HepG2 (cell line): Measurements from ENCODE around the gene MYO16. TPM values are rescaled to one million over a fixed set of nuclear protein-coding genes. Genes with fewer than 3 reads are reported as not detected.

Experiments used
- ATAC-seq: fragments of 200-7000 bp; cut with Tn5 transposase; 3 replicates; pipeline ENCODE4 v1.9.1; 2020; ENCODE audit warnings: mild to moderate bottlenecking, moderate library complexity
- BruUV-seq: library from RNA; stranded (reverse); fragments of 400-500 nt; replicated peaks from 2 replicates; lab custom pipeline; 2021; lab: Mats Ljungman, UMichigan
- CTCF ChIA-PET: fragments of 300-600 bp; formaldehyde crosslinking; extraction: SDS; loops from one replicate; lab custom pipeline; 2021; ENCODE audit warnings: low total read pairs, inconsistent platforms, low intra/inter-chr PET ratio; lab: Yijun Ruan, JAX
- POLR2A ChIA-PET: fragments of 350-600 bp; sonication (Branson Sonifier 250); formaldehyde crosslinking; loops from one replicate; lab custom pipeline; 2020; ENCODE audit warnings: antibody characterized with exemption, inconsistent platforms; lab: Yijun Ruan, JAX
- DNase-seq: peaks from one replicate; pipeline ENCODE4 v3.0.0-alpha.2; 2015; ENCODE audit warnings: low spot score
- FAIRE-seq: peaks from 3 replicates; lab custom pipeline; 2011; peaks lifted over from hg19 to GRCh38; lab: Jason Lieb, UNC
- H2AFZ ChIP-seq: one replicate; pipeline ENCODE4 v1.6.1; 2011; ENCODE audit warnings: low read length, inconsistent platforms
- H3K27ac ChIP-seq: fragments of 300-600 bp; 3 replicates; pipeline ENCODE4 v1.8.0; 2011; ENCODE audit warnings: mixed run types, mild to moderate bottlenecking, mixed read lengths, low read length, inconsistent platforms; ENCODE audit not compliant: insufficient read depth; ENCODE audit errors: extremely low read length
- H3K27me3 ChIP-seq, 2 experiments: fragments of 200-600 bp in 1 of 2; 2 replicates in 1 of 2; 3 replicates in 1 of 2; pipeline versions ENCODE4 v1.6.0 to v1.8.0; 2011; ENCODE audit warnings: low read length in 2 of 2, mild to moderate bottlenecking in 2 of 2, moderate library complexity in 2 of 2, inconsistent platforms in 1 of 2; ENCODE audit not compliant: insufficient read depth in 2 of 2, control insufficient read depth in 1 of 2
- H3K36me3 ChIP-seq, 2 experiments: fragments of 200-600 bp in 1 of 2; replicated peaks in 1 of 2; 2 replicates in 1 of 2; 3 replicates in 1 of 2; pipeline versions ENCODE4 v1.5.1 to v1.8.0; 2011; ENCODE audit warnings: low read length in 2 of 2, inconsistent platforms in 1 of 2; ENCODE audit not compliant: insufficient read depth in 2 of 2, control insufficient read depth in 1 of 2
- H3K4me1 ChIP-seq: 2 replicates; pipeline ENCODE4 v1.5.1; 2012; ENCODE audit warnings: low read length, inconsistent platforms; ENCODE audit not compliant: insufficient read depth
- H3K4me2 ChIP-seq: 2 replicates; pipeline ENCODE4 v1.6.0; 2011; ENCODE audit warnings: low read depth, low read length, inconsistent platforms
- H3K4me3 ChIP-seq, 3 experiments: fragments of 200-600 bp in 1 of 3; sonication (generic), shearing (Covaris generic) in 1 of 3; replicated peaks in 1 of 3; 2 replicates each; pipeline ENCODE4 v1.5.1; 2011 to 2016; ENCODE audit warnings: low read length in 3 of 3, inconsistent platforms in 2 of 3, low read depth in 2 of 3, mild to moderate bottlenecking in 2 of 3, control low read depth in 1 of 3, mixed read lengths in 1 of 3; ENCODE audit not compliant: insufficient read depth in 1 of 3
- H3K79me2 ChIP-seq: one replicate; pipeline ENCODE4 v1.6.1; 2011; ENCODE audit warnings: low read length, inconsistent platforms; ENCODE audit not compliant: insufficient read depth
- H3K9ac ChIP-seq: 2 replicates; pipeline ENCODE4 v1.6.0; 2011; ENCODE audit warnings: mild to moderate bottlenecking, low read depth, low read length, inconsistent platforms; ENCODE audit not compliant: insufficient read depth
- H3K9me3 ChIP-seq: 2 replicates; pipeline ENCODE4 v1.5.1; 2012; ENCODE audit warnings: mild to moderate bottlenecking, low read length
- H4K20me1 ChIP-seq: 2 replicates; pipeline ENCODE4 v1.6.0; 2011; ENCODE audit warnings: inconsistent platforms, mild to moderate bottlenecking, low read length, moderate library complexity; ENCODE audit not compliant: insufficient read depth
- ATF7-NPFF ChIP-seq: sonication (generic); formaldehyde crosslinking; IDR thresholded peaks from 2 replicates; pipeline ENCODE4 v1.8.1; 2023; ENCODE audit warnings: mild to moderate bottlenecking, low read depth, missing genetic modification reagents, moderate library complexity
- EHMT2 ChIP-seq: fragments of 200-600 bp; sonication (generic); IDR thresholded peaks from 2 replicates; pipeline ENCODE4 v1.7.0; 2017; ENCODE audit warnings: antibody characterized with exemption, low read depth, low read length, borderline replicate concordance
- GPN1 ChIP-seq: sonication (generic); formaldehyde crosslinking; IDR thresholded peaks from 2 replicates; pipeline ENCODE4 v1.5.1; 2020; ENCODE audit warnings: missing genetic modification reagents, borderline replicate concordance
- MAFG ChIP-seq: sonication (generic); formaldehyde crosslinking; IDR thresholded peaks from 2 replicates; pipeline ENCODE4 v1.5.1; 2020; ENCODE audit warnings: mild to moderate bottlenecking, missing genetic modification reagents
- MEF2D ChIP-seq: sonication (generic); formaldehyde crosslinking; IDR thresholded peaks from 2 replicates; pipeline ENCODE4 v1.5.1; 2020; ENCODE audit warnings: mild to moderate bottlenecking, missing genetic modification reagents
- ONECUT2 ChIP-seq: sonication (generic); formaldehyde crosslinking; IDR thresholded peaks from 2 replicates; pipeline ENCODE4 v1.4.0; 2020; ENCODE audit warnings: missing genetic modification reagents
- RFXANK ChIP-seq: IDR thresholded peaks from 2 replicates; pipeline ENCODE4 v1.6.1; 2016
- SALL1 ChIP-seq: sonication (generic); formaldehyde crosslinking; IDR thresholded peaks from 2 replicates; pipeline ENCODE4 v1.8.0; 2022; ENCODE audit warnings: mild to moderate bottlenecking, missing genetic modification reagents
- SNAPC2 ChIP-seq: sonication (generic); formaldehyde crosslinking; IDR thresholded peaks from 2 replicates; pipeline ENCODE4 v1.8.1; 2022; ENCODE audit warnings: mild to moderate bottlenecking, missing genetic modification reagents
- STAG1 ChIP-seq: sonication (generic); formaldehyde crosslinking; IDR thresholded peaks from 2 replicates; pipeline ENCODE4 v1.4.0; 2020; ENCODE audit warnings: missing genetic modification reagents
- YEATS4 ChIP-seq: sonication (generic); formaldehyde crosslinking; IDR thresholded peaks from 2 replicates; pipeline ENCODE4 v1.4.0; 2020; ENCODE audit warnings: missing genetic modification reagents, borderline replicate concordance
- ZNF138 ChIP-seq: sonication (generic); formaldehyde crosslinking; IDR thresholded peaks from 2 replicates; pipeline ENCODE4 v1.5.0; 2020; ENCODE audit warnings: mild to moderate bottlenecking, low read depth, missing genetic modification reagents
- ZNF205 ChIP-seq: IDR thresholded peaks from 2 replicates; pipeline ENCODE4 v1.6.1; 2018; ENCODE audit warnings: missing biosample characterization, missing genetic modification reagents
- ZNF317 ChIP-seq: sonication (generic); formaldehyde crosslinking; IDR thresholded peaks from 2 replicates; pipeline ENCODE4 v1.5.0; 2020; ENCODE audit warnings: mild to moderate bottlenecking, missing genetic modification reagents
- ZNF33A ChIP-seq: sonication (generic); formaldehyde crosslinking; IDR thresholded peaks from 2 replicates; pipeline ENCODE4 v1.5.1; 2020; ENCODE audit warnings: missing genetic modification reagents, mild to moderate bottlenecking, moderate library complexity, borderline replicate concordance
- ZNF558 ChIP-seq: sonication (generic); formaldehyde crosslinking; IDR thresholded peaks from 2 replicates; pipeline ENCODE4 v1.9.0; 2022; ENCODE audit warnings: mild to moderate bottlenecking, missing genetic modification reagents, borderline replicate concordance
- ZNF564 ChIP-seq: sonication (generic); formaldehyde crosslinking; IDR thresholded peaks from 2 replicates; pipeline ENCODE4 v1.8.1; 2023; ENCODE audit warnings: mild to moderate bottlenecking, missing genetic modification reagents
- WGBS: methylation state at CpG from one replicate; pipeline ENCODE4 v1.1.6; 2017; ENCODE audit warnings: low lambda C conversion rate; 5-methylcytosine and 5-hydroxymethylcytosine counted together
- in situ Hi-C: cut with HindIII; loops from 2 replicates; pipeline ENCODE4 v1.10.0; 2017; ENCODE audit warnings: low pct_unique_long_range_greater_than_20kb; ENCODE audit not compliant: extremely low pct_ligation_motif_present
- intact Hi-C: fragments of 100-400 bp; cut with micrococcal nuclease; formaldehyde crosslinking; loops from one replicate; pipeline ENCODE4 v1.10.0; 2022; ENCODE audit not compliant: unreplicated experiment
- polyA plus RNA-seq, 8 experiments: library from polyadenylated mRNA; depleted of rRNA in 3 of 8; stranded (reverse) in 7 of 8; unstranded in 1 of 8; fragments of >200 nt; fragmentation: Illumina TruSeq in 4 of 8; extraction: Trizol in 4 of 8; gene quantifications; 2 replicates each; pipeline versions ENCODE4 v1.2.1 to v1.2.3, GENCODE V29; 2011 to 2016; ENCODE audit warnings: low read depth in 4 of 8, missing spikeins in 1 of 8, mixed read lengths in 1 of 8; ENCODE audit not compliant: insufficient read depth in 1 of 8
- total RNA-seq, 5 experiments: library from RNA; depleted of rRNA; stranded (reverse); fragments of >200 nt; fragmentation: Illumina TruSeq; extraction: Trizol; gene quantifications; 2 replicates each; pipeline ENCODE4 v1.2.3, GENCODE V29; 2016; ENCODE audit warnings: low read depth in 1 of 5
- TF ChIP-seq, protein P1 (sequence below): sonication (generic); formaldehyde crosslinking; IDR thresholded peaks from 2 replicates; pipeline ENCODE4 v1.5.1; 2020; ENCODE audit warnings: mild to moderate bottlenecking, missing genetic modification reagents, borderline replicate concordance
- TF ChIP-seq, protein P2 (sequence below): sonication (generic); formaldehyde crosslinking; IDR thresholded peaks from 2 replicates; pipeline ENCODE4 v1.4.0; 2020; ENCODE audit warnings: low read depth, mild to moderate bottlenecking, missing genetic modification reagents

Gene MYO16
- total and polyA plus RNA-seq, 2 of the 13 experiments (the other 11 are each of a cell fraction or from before 2014, with no cell fraction given), result not detected

DNA sequence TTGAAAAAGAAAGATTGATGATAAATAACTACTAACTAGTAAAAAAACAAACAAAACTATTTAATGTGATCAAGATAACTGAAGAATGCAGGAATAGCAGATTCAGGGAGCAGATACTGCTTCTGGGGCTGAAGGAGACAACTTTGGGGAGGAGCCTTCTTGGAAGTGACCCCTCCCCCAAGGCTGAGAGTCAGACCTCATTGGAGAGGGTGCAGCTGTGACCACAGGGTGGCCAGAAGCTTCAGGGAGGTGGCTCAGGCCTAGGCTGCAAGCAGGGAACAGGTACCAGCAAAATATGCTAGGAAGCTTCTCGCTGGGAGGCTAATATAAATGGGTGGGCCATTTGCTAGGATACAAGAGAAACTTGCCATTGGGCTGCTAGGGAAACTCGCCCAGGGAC, 149.9 kb downstream of the MYO16 start:
- in situ Hi-C loops (no loop called here), intact Hi-C loops (no loop called here)
- ChIA-PET CTCF (no interaction called here), POLR2A (no interaction called here)
- Histone ChIP-seq H3K27ac (no peak overlapping the region), H3K4me1 (no peaks in the 10 kb centered on the region), H3K4me3 (no peak overlapping the region), H2AFZ (no peak overlapping the region), H4K20me1 (no peaks in the 10 kb centered on the region), H3K27me3 (no peaks in the 10 kb centered on the region), H3K36me3 (no peaks in the 10 kb centered on the region), H3K79me2 (no peaks in the 10 kb centered on the region), H3K9me3 (peaks cover 34% of the 10 kb centered on the region), H3K4me2 (no peak overlapping the region), H3K9ac (no peak overlapping the region)
- BruUV-seq, result no TSS peak
- FAIRE-seq, result no peak
- ATAC-seq, result no peak
- WGBS, result 17% methylated on average over 2 of the region's 2 CpGs
- DNase-seq, result no peak
- TF ChIP-seq, protein P1, sequence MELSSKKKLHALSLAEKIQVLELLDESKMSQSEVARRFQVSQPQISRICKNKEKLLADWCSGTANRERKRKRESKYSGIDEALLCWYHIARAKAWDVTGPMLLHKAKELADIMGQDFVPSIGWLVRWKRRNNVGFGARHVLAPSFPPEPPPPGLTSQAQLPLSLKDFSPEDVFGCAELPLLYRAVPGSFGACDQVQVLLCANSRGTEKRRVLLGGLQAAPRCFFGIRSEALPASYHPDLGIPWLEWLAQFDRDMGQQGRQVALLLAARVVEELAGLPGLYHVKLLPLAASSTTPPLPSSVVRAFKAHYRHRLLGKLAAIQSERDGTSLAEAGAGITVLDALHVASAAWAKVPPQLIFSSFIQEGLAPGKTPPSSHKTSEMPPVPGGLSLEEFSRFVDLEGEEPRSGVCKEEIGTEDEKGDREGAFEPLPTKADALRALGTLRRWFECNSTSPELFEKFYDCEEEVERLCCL (CRISPR knock-in tag), result no peak

DNA sequence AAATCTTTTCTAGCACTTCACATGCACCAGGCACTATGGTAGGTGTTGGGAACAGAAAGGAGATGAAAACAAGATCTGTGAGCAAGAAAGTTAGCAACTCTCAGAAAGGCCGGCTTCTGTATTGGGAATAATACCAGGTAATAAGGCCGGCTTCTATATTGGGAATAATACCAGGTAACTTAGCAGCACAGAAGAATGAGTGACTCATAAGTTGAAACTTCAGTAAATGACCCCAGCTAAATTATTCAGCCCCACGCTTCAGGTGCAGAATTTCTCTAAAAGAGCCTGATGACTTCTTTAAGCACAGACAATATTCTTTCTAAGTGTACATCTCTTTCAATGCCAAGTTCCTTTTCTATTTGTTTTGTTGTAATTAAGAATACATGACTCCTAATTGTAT, 151.3 kb downstream of the MYO16 start:
- WGBS, result 12% methylated on average over 3 of the region's 3 CpGs
- POLR2A ChIA-PET, result no interaction called here
- Histone ChIP-seq H2AFZ (no peak overlapping the region), H3K27ac (no peak overlapping the region), H3K4me2 (no peak overlapping the region), H3K27me3 (no peaks in the 10 kb centered on the region), H3K9me3 (peaks cover 39% of the 10 kb centered on the region), H3K4me1 (no peaks in the 10 kb centered on the region), H4K20me1 (no peaks in the 10 kb centered on the region), H3K36me3 (no peaks in the 10 kb centered on the region), H3K79me2 (no peaks in the 10 kb centered on the region), H3K9ac (no peak overlapping the region), H3K4me3 (no peak overlapping the region)
- ATAC-seq, result no peak
- in situ Hi-C loops (no loop called here), intact Hi-C loops (no loop called here)
- no peak for FAIRE-seq
- no peak for DNase-seq
- CTCF ChIA-PET, result no interaction called here
- TF ChIP-seq, protein P2, sequence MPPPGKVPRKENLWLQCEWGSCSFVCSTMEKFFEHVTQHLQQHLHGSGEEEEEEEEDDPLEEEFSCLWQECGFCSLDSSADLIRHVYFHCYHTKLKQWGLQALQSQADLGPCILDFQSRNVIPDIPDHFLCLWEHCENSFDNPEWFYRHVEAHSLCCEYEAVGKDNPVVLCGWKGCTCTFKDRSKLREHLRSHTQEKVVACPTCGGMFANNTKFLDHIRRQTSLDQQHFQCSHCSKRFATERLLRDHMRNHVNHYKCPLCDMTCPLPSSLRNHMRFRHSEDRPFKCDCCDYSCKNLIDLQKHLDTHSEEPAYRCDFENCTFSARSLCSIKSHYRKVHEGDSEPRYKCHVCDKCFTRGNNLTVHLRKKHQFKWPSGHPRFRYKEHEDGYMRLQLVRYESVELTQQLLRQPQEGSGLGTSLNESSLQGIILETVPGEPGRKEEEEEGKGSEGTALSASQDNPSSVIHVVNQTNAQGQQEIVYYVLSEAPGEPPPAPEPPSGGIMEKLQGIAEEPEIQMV (CRISPR knock-in tag), result no peak
- no peak for TF ChIP-seq ZNF564 (CRISPR knock-in tag)
- TF ChIP-seq ONECUT2 (CRISPR knock-in tag), result no peak
- TF ChIP-seq ATF7-NPFF (CRISPR knock-in tag), result no peak
- TF ChIP-seq EHMT2, result no peak
- TF ChIP-seq RFXANK (CRISPR knock-in tag), result no peak
- TF ChIP-seq MAFG (CRISPR knock-in tag), result no peak
- no peak for TF ChIP-seq ZNF138 (CRISPR knock-in tag)
- no peak for TF ChIP-seq SNAPC2
- no peak for TF ChIP-seq ZNF205 (CRISPR knock-in tag)
- no peak for TF ChIP-seq MEF2D (CRISPR knock-in tag)
- TF ChIP-seq GPN1 (CRISPR knock-in tag), result no peak
- TF ChIP-seq YEATS4 (CRISPR knock-in tag), result no peak
- TF ChIP-seq ZNF317 (CRISPR knock-in tag), result no peak
- TF ChIP-seq SALL1 (CRISPR knock-in tag), result no peak
- TF ChIP-seq ZNF558 (CRISPR knock-in tag), result no peak
- no peak for TF ChIP-seq STAG1 (CRISPR knock-in tag)
- TF ChIP-seq ZNF33A, result no peak
- no TSS peak for BruUV-seq
